Adrenal gland (tissue), 5 donors: ENCODE data around the gene SVEP1.

Experiments
- POLR2A ChIP-seq, 2 donors: fragments of 450-650 bp; IDR thresholded peaks; one replicate each; pipeline ENCODE4 v1.6.1; 2017; ENCODE audit warnings: antibody characterized with exemption in 2 of 2, mild to moderate bottlenecking in 2 of 2, moderate library complexity in 1 of 2
- TF ChIP-seq, protein P1 (sequence below), 6 experiments: fragments of 450-650 bp in 4 of 6; fragments of 200-600 bp in 2 of 6; sonication (generic) in 1 of 6; IDR thresholded peaks; 1 replicate in 5 of 6; 2 replicates in 1 of 6; pipeline versions ENCODE4 v1.5.1 to v1.8.0; 2016 to 2021; ENCODE audit warnings: antibody characterized with exemption in 6 of 6, mild to moderate bottlenecking in 2 of 6, moderate library complexity in 1 of 6
- donor health status: DM: no; HTN: no; CAD: no.

GRCh38 chr9:110336363-110336762, 243.2 kb downstream of the SVEP1 start:
- TF ChIP-seq POLR2A (IDR thresholded peaks at IDR 0.05), result no peak
- TF ChIP-seq, protein P1, sequence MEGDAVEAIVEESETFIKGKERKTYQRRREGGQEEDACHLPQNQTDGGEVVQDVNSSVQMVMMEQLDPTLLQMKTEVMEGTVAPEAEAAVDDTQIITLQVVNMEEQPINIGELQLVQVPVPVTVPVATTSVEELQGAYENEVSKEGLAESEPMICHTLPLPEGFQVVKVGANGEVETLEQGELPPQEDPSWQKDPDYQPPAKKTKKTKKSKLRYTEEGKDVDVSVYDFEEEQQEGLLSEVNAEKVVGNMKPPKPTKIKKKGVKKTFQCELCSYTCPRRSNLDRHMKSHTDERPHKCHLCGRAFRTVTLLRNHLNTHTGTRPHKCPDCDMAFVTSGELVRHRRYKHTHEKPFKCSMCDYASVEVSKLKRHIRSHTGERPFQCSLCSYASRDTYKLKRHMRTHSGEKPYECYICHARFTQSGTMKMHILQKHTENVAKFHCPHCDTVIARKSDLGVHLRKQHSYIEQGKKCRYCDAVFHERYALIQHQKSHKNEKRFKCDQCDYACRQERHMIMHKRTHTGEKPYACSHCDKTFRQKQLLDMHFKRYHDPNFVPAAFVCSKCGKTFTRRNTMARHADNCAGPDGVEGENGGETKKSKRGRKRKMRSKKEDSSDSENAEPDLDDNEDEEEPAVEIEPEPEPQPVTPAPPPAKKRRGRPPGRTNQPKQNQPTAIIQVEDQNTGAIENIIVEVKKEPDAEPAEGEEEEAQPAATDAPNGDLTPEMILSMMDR (IDR thresholded peaks at IDR 0.05), result no peak
